Measurements from ENCODE around the gene ACO1.

Gene ACO1

DNA sequence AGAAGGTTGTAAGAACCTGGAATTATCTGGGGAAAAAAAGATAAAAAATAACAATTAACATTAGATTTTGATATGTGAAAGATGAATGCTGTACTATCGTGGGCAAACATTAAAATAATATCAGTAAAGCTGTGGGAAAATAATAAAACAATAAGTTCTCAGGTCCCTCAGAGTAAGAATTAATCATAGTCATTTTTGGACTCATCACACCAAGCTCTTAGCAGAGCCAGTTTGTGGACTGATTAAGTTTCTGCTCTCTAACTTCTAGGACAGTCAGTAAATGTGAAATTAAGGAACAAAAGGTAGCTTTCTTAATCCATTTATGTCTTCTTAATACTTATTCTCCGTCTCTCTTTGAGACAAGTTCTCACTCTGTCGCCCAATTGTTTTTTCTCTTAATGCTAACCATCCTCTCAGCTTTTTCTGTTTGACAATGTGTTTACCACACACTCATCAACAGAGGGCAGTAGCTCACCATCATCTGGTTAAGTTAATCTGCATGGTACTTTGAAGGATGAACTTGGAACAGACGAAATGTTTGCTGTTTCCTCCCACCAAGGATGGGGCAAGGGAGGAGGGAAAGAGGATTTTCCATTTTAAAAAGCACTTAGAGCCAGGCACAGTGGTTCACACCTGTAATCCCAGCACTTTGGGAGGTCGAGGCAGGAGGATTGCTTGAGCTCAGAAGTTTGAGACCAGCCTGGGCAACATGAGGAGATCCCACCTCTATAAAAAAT lies 5.3 kb upstream of the ACO1 start:
- FAIRE-seq (peak; percentile 87), DNase-seq (ENCODE audit: insufficient read length, low spot score) (no peak)
- TF ChIP-seq TAF1 (IDR thresholded peaks at IDR 0.05; ENCODE audit: low read depth, low read length): no peak
- TF ChIP-seq POU2F2 (IDR thresholded peaks at IDR 0.05; ENCODE audit: low read depth, low read length): no peak
- TF ChIP-seq POLR2A (IDR thresholded peaks at IDR 0.05; ENCODE audit: low read depth, low read length): no peak
- no peak for TF ChIP-seq POLR2AphosphoS5 (IDR thresholded peaks at IDR 0.05; ENCODE audit: low read depth, low read length)
- TF ChIP-seq PAX5 (IDR thresholded peaks at IDR 0.05; ENCODE audit: insufficient read depth, low read length, severe bottlenecking): no peak
- TF ChIP-seq SPI1 (IDR thresholded peaks at IDR 0.05; ENCODE audit: low read depth, low read length): no peak

DNA sequence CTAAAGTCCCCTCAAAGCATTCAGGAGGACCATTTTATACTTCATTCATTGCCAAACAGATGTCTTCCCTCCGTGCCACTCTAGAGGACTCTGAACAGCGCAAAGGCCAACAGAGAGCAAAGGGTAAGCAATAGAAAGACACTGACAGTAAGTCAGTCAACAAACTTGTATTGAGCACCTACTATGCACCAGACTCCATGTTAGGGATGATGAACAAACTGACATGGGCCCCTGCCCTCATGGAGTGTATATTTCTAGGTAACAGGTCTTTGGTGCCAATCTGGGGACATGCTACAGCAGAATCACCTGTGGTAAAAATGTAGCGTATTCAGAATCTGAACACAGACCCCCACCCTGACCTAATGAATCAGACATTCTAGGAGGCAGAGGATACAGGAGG lies 3.5 kb upstream of the ACO1 start:
- no peak for FAIRE-seq
- TF ChIP-seq POLR2A (IDR thresholded peaks at IDR 0.05; ENCODE audit: low read depth, low read length): no peak
- no peak for TF ChIP-seq POLR2AphosphoS5 (IDR thresholded peaks at IDR 0.05; ENCODE audit: low read depth, low read length)
- no peak for TF ChIP-seq SPI1 (IDR thresholded peaks at IDR 0.05; ENCODE audit: low read depth, low read length)
- TF ChIP-seq TAF1 (IDR thresholded peaks at IDR 0.05; ENCODE audit: low read depth, low read length): no peak
- TF ChIP-seq PAX5 (IDR thresholded peaks at IDR 0.05; ENCODE audit: insufficient read depth, low read length, severe bottlenecking): no peak
- no peak for TF ChIP-seq POU2F2 (IDR thresholded peaks at IDR 0.05; ENCODE audit: low read depth, low read length)
- no peak for DNase-seq (ENCODE audit: insufficient read length, low spot score)

DNA sequence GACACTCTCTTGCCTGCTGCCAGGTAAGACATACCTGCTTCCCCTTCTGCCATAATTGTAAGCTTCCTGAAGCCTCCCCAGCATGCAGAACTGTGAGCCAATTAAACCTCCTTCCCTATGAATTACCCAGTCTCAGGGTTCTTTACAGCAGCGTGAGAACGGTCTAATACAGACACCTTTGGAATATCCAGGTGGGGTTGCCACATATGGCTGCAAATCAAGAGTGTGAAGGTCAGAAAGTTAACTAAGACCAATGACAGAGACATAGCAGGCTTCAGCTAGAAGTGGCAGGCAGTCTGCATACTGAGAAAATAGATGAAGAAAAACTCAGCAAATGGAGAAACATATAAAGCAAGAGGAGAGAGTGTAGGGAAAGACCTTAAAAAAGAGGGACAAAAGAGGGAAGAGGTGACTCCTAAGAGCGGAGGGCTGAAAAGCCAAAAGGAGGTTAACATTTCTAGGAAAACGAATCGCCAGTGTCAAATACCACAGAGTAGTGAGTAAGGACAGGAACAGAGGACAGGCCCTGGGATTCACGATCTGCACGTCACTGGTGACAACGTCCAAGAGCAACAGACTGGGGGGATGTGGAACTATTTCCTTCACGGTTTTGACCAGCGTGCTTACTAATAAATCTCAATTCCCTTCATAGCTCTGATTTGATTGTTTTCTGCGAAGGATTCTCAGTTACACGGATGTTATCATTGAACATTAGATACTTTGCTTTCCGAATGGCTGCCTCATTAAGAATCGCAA lies 1.7 kb upstream of the ACO1 start:
- DNase-seq (ENCODE audit: insufficient read length, low spot score) (no peak), FAIRE-seq (no peak)
- TF ChIP-seq PAX5 (IDR thresholded peaks at IDR 0.05; ENCODE audit: insufficient read depth, low read length, severe bottlenecking) (no peak), TAF1 (IDR thresholded peaks at IDR 0.05; ENCODE audit: low read depth, low read length) (no peak), POLR2AphosphoS5 (IDR thresholded peaks at IDR 0.05; ENCODE audit: low read depth, low read length) (no peak), SPI1 (IDR thresholded peaks at IDR 0.05; ENCODE audit: low read depth, low read length) (no peak), POU2F2 (IDR thresholded peaks at IDR 0.05; ENCODE audit: low read depth, low read length) (no peak), POLR2A (IDR thresholded peaks at IDR 0.05; ENCODE audit: low read depth, low read length) (no peak)

- TF ChIP-seq POLR2A (IDR thresholded peaks at IDR 0.05; ENCODE audit: low read depth, low read length) (no peak), TAF1 (IDR thresholded peaks at IDR 0.05; ENCODE audit: low read depth, low read length) (no peak), POU2F2 (IDR thresholded peaks at IDR 0.05; ENCODE audit: low read depth, low read length) (no peak), SPI1 (IDR thresholded peaks at IDR 0.05; ENCODE audit: low read depth, low read length) (no peak), PAX5 (IDR thresholded peaks at IDR 0.05; ENCODE audit: insufficient read depth, low read length, severe bottlenecking) (no peak), POLR2AphosphoS5 (IDR thresholded peaks at IDR 0.05; ENCODE audit: low read depth, low read length) (no peak)
- no peak for FAIRE-seq
- no peak for DNase-seq (ENCODE audit: insufficient read length, low spot score)
Observed at GRCh38 chr9:32384002-32384363, 460 bp upstream of the ACO1 start.

DNA sequence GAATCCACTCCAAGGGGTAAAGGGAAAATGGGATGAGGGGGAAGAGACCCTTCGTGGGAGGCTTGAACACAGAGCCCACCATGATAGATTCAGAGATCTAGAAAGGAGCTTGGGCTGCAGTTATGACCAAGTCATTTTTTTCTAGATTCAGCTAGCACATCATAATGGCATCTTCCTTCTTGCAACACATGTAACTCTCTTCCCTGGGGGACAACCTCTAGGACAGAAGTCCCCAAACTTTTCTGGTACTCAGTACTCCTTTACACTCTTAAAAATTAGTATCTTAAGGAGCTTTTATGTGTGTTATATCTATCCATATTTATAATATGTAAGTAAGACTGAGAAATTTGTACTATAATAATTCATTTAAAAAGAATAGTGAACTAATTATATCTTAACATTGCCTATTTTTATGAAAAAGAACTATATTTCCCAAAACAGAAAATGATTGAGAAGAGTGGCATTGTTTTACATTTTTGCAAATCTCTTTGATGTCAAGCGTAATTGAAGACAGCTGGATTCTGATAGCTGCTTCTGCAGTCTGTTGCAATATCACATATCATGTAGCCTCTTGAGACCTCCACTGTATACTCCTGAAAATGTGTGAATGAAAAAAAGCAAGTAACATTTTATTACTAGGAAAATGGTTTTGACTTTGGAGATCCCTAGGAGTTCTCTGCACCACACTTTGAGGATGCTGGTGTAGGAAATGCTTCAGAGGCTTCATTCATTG lies 875 bp downstream of the ACO1 start:
- no peak for FAIRE-seq
- TF ChIP-seq POLR2A (IDR thresholded peaks at IDR 0.05; ENCODE audit: low read depth, low read length): no peak
- no peak for TF ChIP-seq SPI1 (IDR thresholded peaks at IDR 0.05; ENCODE audit: low read depth, low read length)
- no peak for TF ChIP-seq POLR2AphosphoS5 (IDR thresholded peaks at IDR 0.05; ENCODE audit: low read depth, low read length)
- no peak for TF ChIP-seq POU2F2 (IDR thresholded peaks at IDR 0.05; ENCODE audit: low read depth, low read length)
- no peak for TF ChIP-seq PAX5 (IDR thresholded peaks at IDR 0.05; ENCODE audit: insufficient read depth, low read length, severe bottlenecking)
- TF ChIP-seq TAF1 (IDR thresholded peaks at IDR 0.05; ENCODE audit: low read depth, low read length): no peak
- DNase-seq (ENCODE audit: insufficient read length, low spot score): no peak

GRCh38 chr9:32385885-32386283 lies 1.4 kb downstream of the ACO1 start:
- DNase-seq (ENCODE audit: insufficient read length, low spot score): no peak
- TF ChIP-seq SPI1 (IDR thresholded peaks at IDR 0.05; ENCODE audit: low read depth, low read length) (no peak), TAF1 (IDR thresholded peaks at IDR 0.05; ENCODE audit: low read depth, low read length) (no peak)
- FAIRE-seq: peak; percentile 54

GRCh38 chr9:32387256-32387655 lies 2.8 kb downstream of the ACO1 start:
- DNase-seq (ENCODE audit: insufficient read length, low spot score) (no peak), FAIRE-seq (no peak)
- TF ChIP-seq POLR2A (IDR thresholded peaks at IDR 0.05; ENCODE audit: low read depth, low read length) (no peak), SPI1 (IDR thresholded peaks at IDR 0.05; ENCODE audit: low read depth, low read length) (no peak), POU2F2 (IDR thresholded peaks at IDR 0.05; ENCODE audit: low read depth, low read length) (no peak), POLR2AphosphoS5 (IDR thresholded peaks at IDR 0.05; ENCODE audit: low read depth, low read length) (no peak), PAX5 (IDR thresholded peaks at IDR 0.05; ENCODE audit: insufficient read depth, low read length, severe bottlenecking) (no peak), TAF1 (IDR thresholded peaks at IDR 0.05; ENCODE audit: low read depth, low read length) (no peak)

DNA sequence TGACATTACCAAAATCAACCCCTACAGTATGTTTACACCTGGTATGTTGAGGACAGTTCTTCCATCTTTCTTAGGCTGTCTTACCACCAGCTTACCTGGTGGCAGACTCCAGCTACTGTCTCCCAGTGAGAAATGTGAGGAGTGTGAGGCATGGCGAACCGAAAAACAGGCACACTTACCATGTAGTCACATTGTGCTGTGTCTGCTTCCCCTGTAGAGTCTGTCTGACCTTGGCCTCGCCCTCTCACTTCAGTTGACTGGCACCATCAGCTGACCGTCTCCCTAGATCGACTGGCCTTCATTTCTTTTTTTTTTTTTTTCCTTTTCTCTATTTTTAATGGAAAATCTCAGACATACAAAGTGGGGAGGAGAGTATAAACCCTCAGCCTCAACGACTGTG lies 4.9 kb downstream of the ACO1 start:
- DNase-seq (ENCODE audit: insufficient read length, low spot score) (no peak), FAIRE-seq (no peak)
- TF ChIP-seq POLR2A (IDR thresholded peaks at IDR 0.05; ENCODE audit: low read depth, low read length) (no peak), POLR2AphosphoS5 (IDR thresholded peaks at IDR 0.05; ENCODE audit: low read depth, low read length) (no peak), POU2F2 (IDR thresholded peaks at IDR 0.05; ENCODE audit: low read depth, low read length) (no peak), SPI1 (IDR thresholded peaks at IDR 0.05; ENCODE audit: low read depth, low read length) (no peak), TAF1 (IDR thresholded peaks at IDR 0.05; ENCODE audit: low read depth, low read length) (no peak), PAX5 (IDR thresholded peaks at IDR 0.05; ENCODE audit: insufficient read depth, low read length, severe bottlenecking) (no peak)

DNA sequence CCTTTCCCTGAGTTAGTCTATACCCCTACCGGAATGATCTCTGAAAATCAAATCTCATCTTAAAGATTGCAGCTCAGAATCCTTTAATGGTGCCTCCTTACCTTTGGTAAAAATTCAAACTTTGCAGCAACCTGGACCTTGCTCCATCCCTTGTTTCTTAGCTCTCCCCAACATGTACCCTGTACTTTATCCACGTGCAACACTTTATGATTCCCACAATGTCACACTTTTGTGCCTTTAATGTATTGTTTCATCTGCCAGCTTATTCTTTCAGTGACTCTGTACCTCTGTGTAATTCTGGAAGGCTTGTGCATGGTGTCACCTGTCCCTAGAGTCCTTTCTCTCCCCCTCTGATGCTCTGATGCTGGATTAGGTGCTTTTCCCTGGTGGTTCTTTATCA lies 9.5 kb downstream of the ACO1 start:
- TF ChIP-seq POLR2A (IDR thresholded peaks at IDR 0.05; ENCODE audit: low read depth, low read length): no peak
- TF ChIP-seq POU2F2 (IDR thresholded peaks at IDR 0.05; ENCODE audit: low read depth, low read length): no peak
- no peak for TF ChIP-seq SPI1 (IDR thresholded peaks at IDR 0.05; ENCODE audit: low read depth, low read length)
- no peak for TF ChIP-seq PAX5 (IDR thresholded peaks at IDR 0.05; ENCODE audit: insufficient read depth, low read length, severe bottlenecking)
- no peak for TF ChIP-seq TAF1 (IDR thresholded peaks at IDR 0.05; ENCODE audit: low read depth, low read length)
- TF ChIP-seq POLR2AphosphoS5 (IDR thresholded peaks at IDR 0.05; ENCODE audit: low read depth, low read length): no peak
- FAIRE-seq: no peak
- no peak for DNase-seq (ENCODE audit: insufficient read length, low spot score)
